ENCODE measurements around the gene ZNF296.

Gene ZNF296

DNA sequence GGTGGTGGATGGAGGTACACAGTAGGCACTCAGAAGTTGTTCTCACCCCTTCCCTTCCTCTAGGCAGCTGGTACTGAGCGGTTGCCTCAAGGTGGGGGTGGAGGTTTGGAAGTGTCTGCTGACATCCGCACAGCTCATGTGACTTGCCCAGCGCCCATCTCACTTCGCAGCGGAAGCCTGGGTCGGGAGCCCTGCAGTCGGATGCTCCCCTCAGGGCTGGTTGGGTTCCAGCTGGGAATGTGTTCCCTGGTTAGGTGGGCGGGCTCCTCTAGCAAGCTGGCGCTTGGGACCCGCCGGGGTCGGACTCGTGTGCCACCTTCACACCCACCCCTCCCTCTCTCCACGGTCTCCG, 26.9 kb upstream of the ZNF296 start:
- H2AFZ ChIP-seq (ENCODE audit: low read length, unreplicated experiment), result no peak overlapping the region
- H3K4me3 ChIP-seq (ENCODE audit: low read depth, low read length), result no peak overlapping the region
- H3K27me3 ChIP-seq (ENCODE audit: insufficient read depth, low read length), result no peaks in the 10 kb centered on the region
- peaks cover 52% of the 10 kb centered on the region for H3K79me2 ChIP-seq (ENCODE audit: control insufficient read depth, insufficient read depth, low read length, unreplicated experiment)
- H3K27ac ChIP-seq (ENCODE audit: low read depth, low read length), result no peak overlapping the region
- H3K36me3 ChIP-seq (ENCODE audit: insufficient read depth, low read length), result no peaks in the 10 kb centered on the region
- peaks cover 12% of the 10 kb centered on the region for H3K4me1 ChIP-seq (ENCODE audit: control insufficient read depth, insufficient read depth, low read length, unreplicated experiment)

DNA sequence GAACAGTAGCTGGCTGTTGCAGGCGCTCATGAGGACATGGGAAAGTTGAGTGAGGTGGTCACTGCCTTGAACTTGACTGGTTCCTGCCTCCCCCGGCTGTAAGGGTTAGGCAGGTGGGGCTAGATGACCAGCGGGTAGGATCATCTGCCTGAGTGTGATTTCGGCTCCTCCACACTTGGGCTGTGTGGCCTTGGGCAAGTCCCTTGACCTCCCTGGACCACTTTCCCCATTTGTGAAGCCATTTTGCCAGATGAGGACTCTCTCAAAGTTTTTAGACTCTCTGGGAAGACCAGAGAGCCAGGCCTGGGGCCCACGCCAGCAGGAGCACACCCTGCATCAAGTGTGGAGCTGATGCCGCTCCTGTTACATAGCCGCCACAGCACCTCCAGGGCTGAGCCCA, 26.2 kb upstream of the ZNF296 start:
- H2AFZ ChIP-seq (ENCODE audit: low read length, unreplicated experiment), result no peak overlapping the region
- peaks cover 19% of the 10 kb centered on the region for H3K4me1 ChIP-seq (ENCODE audit: control insufficient read depth, insufficient read depth, low read length, unreplicated experiment)
- H3K27ac ChIP-seq (ENCODE audit: low read depth, low read length), result no peak overlapping the region
- peaks cover 52% of the 10 kb centered on the region for H3K79me2 ChIP-seq (ENCODE audit: control insufficient read depth, insufficient read depth, low read length, unreplicated experiment)
- H3K4me3 ChIP-seq (ENCODE audit: low read depth, low read length), result no peak overlapping the region
- no peaks in the 10 kb centered on the region for H3K27me3 ChIP-seq (ENCODE audit: insufficient read depth, low read length)
- H3K36me3 ChIP-seq (ENCODE audit: insufficient read depth, low read length), result no peaks in the 10 kb centered on the region

DNA sequence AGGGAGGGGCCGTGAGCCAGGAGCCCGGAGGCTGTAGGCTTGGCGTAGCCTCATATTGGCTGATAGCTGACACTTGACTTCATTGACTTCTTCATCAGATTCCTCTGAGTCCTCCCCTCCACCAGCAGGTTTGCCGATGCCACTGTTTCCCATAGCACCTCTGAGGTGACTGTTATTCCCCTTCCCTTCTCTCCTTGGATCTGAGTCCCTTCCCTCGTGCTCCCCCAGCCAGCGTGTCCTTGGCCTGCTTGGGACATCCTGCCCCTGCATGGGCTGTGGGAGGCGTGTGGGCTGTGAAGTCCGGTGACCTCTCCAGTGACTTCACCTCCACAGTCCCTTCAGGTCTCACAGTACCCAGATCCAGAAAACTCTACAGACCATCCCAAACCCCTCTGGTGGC, 25.5 kb upstream of the ZNF296 start:
- Histone ChIP-seq H3K79me2 (ENCODE audit: control insufficient read depth, insufficient read depth, low read length, unreplicated experiment) (peaks cover 59% of the 10 kb centered on the region), H3K27me3 (ENCODE audit: insufficient read depth, low read length) (no peaks in the 10 kb centered on the region)

DNA sequence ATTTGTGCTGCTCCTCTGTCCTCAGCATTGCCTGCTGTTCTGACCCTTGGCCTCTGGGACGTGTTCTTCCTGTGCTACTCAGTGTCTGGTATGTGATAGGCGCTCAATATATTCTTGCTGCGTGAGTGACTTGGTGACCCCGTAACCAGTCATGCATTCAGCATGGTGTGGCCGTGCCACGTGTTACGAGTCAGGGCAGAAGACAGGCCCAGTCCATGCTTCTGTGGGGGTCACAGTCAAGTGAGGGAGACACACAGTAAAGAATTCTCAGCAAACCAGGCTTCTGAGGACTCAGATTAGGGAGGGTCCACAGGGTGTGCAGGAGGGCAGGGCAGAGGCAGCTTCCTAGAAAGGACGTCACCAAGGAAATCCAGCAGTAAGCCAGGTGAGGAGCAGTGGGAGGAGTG, 24.6 kb upstream of the ZNF296 start:
- Histone ChIP-seq H2AFZ (ENCODE audit: low read length, unreplicated experiment) (no peak overlapping the region), H3K4me3 (ENCODE audit: low read depth, low read length) (no peak overlapping the region), H3K79me2 (ENCODE audit: control insufficient read depth, insufficient read depth, low read length, unreplicated experiment) (peaks cover 69% of the 10 kb centered on the region), H3K27me3 (ENCODE audit: insufficient read depth, low read length) (no peaks in the 10 kb centered on the region), H3K36me3 (ENCODE audit: insufficient read depth, low read length) (no peaks in the 10 kb centered on the region), H3K4me1 (ENCODE audit: control insufficient read depth, insufficient read depth, low read length, unreplicated experiment) (peaks cover 22% of the 10 kb centered on the region), H3K27ac (ENCODE audit: low read depth, low read length) (no peak overlapping the region)

More for the DNA sequence above, 25.5 kb upstream of the ZNF296 start:
- H3K27ac ChIP-seq (ENCODE audit: low read depth, low read length), result no peak overlapping the region
- H3K4me1 ChIP-seq (ENCODE audit: control insufficient read depth, insufficient read depth, low read length, unreplicated experiment), result peaks cover 20% of the 10 kb centered on the region
- no peak overlapping the region for H2AFZ ChIP-seq (ENCODE audit: low read length, unreplicated experiment)
- no peaks in the 10 kb centered on the region for H3K36me3 ChIP-seq (ENCODE audit: insufficient read depth, low read length)
- H3K4me3 ChIP-seq (ENCODE audit: low read depth, low read length), result no peak overlapping the region

DNA sequence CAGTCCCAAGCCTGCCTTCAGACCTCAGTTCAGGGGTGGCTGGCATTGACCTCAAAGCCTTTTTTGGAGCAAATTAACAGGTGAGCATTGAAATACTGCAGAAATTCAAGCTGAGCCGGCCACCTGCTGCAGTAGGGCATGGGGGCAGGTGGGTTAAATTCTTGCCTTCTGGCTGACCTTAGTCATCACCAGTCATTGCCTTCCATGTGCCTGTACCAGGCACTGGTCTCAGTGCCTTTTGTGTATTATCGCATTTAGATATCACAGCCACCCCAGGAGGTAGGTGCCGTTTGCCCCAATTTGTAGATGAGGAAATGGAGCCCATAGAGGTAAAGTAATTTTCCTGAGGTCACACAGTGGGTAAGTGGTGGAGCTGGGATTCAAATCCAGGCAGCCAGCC, 23.9 kb upstream of the ZNF296 start:
- peaks cover 24% of the 10 kb centered on the region for H3K4me1 ChIP-seq (ENCODE audit: control insufficient read depth, insufficient read depth, low read length, unreplicated experiment)
- peaks cover 74% of the 10 kb centered on the region for H3K79me2 ChIP-seq (ENCODE audit: control insufficient read depth, insufficient read depth, low read length, unreplicated experiment)
- no peak overlapping the region for H2AFZ ChIP-seq (ENCODE audit: low read length, unreplicated experiment)
- no peaks in the 10 kb centered on the region for H3K27me3 ChIP-seq (ENCODE audit: insufficient read depth, low read length)
- no peak overlapping the region for H3K4me3 ChIP-seq (ENCODE audit: low read depth, low read length)
- H3K27ac ChIP-seq (ENCODE audit: low read depth, low read length), result no peak overlapping the region
- no peaks in the 10 kb centered on the region for H3K36me3 ChIP-seq (ENCODE audit: insufficient read depth, low read length)

DNA sequence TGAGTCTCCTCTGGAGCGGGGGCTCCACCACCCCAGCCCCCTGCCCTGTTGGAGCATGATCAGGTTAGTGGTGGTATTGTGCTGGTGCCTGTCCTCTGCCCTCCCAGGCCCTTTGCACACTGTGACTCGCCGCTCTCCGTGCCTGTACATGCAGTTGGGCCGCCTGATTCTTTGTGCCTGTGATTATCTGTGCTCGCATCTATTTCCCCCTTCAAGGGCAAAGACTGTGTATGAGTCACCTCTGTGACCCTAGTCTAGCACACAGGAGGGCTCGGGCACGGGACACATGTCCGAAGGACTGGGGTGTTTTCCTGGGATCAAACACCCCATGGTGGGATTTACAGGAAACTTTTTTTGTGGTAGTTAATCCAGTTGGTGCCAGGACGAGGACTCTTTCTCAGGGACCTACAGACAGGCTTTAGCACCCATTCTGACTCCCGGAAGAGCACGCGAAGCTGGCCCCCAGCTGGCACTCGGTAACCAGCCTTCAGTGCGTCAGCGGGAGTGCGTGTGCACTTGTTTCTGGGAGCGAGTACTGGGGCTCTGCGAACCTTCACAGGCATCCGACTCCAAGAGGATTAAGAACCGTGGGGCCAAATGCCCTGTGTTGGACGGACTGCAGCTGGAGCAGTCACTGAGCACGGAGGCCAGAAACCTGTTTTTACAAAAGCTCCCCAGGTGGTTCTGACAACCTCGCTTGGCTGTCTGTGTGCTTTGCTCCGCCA, 23.4 kb upstream of the ZNF296 start:
- Histone ChIP-seq H3K27me3 (ENCODE audit: insufficient read depth, low read length) (no peaks in the 10 kb centered on the region), H3K4me1 (ENCODE audit: control insufficient read depth, insufficient read depth, low read length, unreplicated experiment) (peaks cover 27% of the 10 kb centered on the region), H3K4me3 (ENCODE audit: low read depth, low read length) (no peak overlapping the region), H3K27ac (ENCODE audit: low read depth, low read length) (no peak overlapping the region), H3K79me2 (ENCODE audit: control insufficient read depth, insufficient read depth, low read length, unreplicated experiment) (peaks cover 80% of the 10 kb centered on the region), H3K36me3 (ENCODE audit: insufficient read depth, low read length) (no peaks in the 10 kb centered on the region), H2AFZ (ENCODE audit: low read length, unreplicated experiment) (no peak overlapping the region)

DNA sequence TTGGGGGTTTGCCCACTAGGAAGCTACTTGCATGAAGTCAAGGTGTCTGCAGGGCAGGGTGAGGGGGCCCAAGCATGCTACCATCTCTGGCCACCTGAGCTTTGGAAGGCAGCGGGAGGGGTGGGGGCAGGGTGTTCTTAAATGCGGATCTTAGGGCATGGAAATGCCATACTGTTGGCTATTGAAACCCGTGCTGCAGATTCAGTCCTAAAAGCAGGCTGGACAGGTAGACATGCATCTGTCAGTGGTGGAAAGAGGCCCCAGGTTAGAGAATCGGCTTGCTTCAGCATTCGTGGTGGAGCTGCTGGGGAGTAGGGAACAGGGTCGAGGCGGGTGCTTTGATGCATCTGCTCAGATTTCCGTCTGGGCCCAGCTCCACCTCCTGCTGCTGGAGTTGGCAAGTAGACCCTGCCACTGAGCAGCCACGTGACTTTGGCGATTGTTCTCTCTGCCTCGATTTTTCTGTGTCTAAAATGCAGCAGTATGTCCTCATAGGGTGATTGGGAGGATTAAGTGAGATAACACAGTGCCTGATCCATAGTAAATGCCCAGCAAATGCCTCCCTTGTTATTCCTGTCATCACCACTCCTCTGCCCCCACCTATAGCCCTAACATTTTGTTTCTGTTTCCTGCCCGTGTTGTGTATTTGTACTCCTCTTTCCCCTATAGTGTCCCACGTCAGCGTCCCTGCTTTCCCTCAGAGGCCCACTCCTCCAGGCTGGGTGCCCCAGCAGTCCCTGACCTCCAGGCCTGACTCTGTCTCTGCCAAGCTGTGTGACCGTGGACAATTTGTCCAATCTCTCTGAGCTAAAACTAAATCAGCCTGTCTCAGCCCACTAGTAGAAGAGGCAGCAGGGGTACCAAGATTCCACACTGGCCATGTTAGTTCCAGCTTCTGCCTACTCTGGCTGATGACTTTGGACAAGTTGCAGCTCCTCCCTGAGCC, 22.5 kb upstream of the ZNF296 start:
- Histone ChIP-seq H3K27ac (ENCODE audit: low read depth, low read length) (no peak overlapping the region), H3K4me3 (ENCODE audit: low read depth, low read length) (peak overlapping the region; percentile 58), H3K79me2 (ENCODE audit: control insufficient read depth, insufficient read depth, low read length, unreplicated experiment) (peaks cover 88% of the 10 kb centered on the region), H3K27me3 (ENCODE audit: insufficient read depth, low read length) (no peaks in the 10 kb centered on the region), H3K36me3 (ENCODE audit: insufficient read depth, low read length) (no peaks in the 10 kb centered on the region), H2AFZ (ENCODE audit: low read length, unreplicated experiment) (no peak overlapping the region), H3K4me1 (ENCODE audit: control insufficient read depth, insufficient read depth, low read length, unreplicated experiment) (peaks cover 27% of the 10 kb centered on the region)

DNA sequence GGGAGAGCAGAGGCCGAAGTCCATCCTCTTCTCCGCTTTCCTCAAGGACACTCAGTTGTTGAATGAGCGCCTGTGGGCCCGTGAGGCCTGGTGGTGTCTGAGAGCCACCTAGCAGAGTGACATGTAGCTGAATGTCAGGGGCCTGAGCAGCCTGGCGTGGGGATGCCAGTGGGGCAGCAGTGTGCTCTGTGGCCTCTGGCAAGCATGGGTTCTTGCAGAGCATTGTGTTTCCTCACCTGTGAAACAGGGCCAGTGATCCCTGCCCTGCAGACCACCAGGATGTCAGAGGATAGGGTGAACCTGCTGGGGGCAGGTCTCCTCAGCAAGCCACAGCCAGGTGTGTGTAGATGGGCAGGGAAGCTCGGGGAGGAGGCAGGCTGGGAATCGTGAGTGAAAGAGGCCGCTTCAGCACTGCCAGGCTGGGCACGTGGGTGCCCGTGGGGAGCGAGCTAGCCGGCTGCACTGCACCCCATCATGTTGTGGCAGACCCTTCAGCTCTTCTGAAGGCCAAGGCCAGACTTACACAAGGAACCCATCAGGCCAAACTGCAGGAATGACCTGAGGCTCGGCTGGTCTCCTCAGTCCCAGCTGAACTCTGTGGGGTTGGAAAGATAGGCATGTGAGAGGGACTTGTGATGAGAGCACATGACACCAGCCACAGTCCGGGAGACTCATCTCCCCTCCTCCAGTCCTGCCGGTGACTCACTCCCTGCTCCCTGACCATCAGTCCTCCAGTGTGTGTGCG, 21.7 kb upstream of the ZNF296 start:
- Histone ChIP-seq H2AFZ (ENCODE audit: low read length, unreplicated experiment) (no peak overlapping the region), H3K79me2 (ENCODE audit: control insufficient read depth, insufficient read depth, low read length, unreplicated experiment) (peaks cover 92% of the 10 kb centered on the region), H3K4me3 (ENCODE audit: low read depth, low read length) (no peak overlapping the region), H3K27ac (ENCODE audit: low read depth, low read length) (peak overlapping the region; percentile 72), H3K27me3 (ENCODE audit: insufficient read depth, low read length) (no peaks in the 10 kb centered on the region), H3K36me3 (ENCODE audit: insufficient read depth, low read length) (no peaks in the 10 kb centered on the region), H3K4me1 (ENCODE audit: control insufficient read depth, insufficient read depth, low read length, unreplicated experiment) (peaks cover 27% of the 10 kb centered on the region)

DNA sequence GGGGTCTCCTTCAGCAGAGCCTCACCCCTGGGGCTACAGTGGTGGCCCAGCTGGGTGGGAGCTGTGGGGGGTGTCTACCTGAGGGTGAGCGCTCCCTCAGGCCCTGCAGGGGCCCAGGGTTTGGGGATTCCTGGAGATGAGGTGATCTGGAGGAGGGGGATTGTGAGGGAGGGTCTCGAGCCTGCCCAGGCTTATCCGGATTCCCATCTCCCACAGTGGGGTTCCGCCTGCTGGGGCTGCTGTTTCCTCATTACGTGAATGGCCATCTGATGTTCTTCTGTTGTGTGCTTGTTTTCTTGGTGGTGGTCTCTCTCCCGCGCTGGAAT, 21.1 kb upstream of the ZNF296 start:
- Histone ChIP-seq H3K4me1 (ENCODE audit: control insufficient read depth, insufficient read depth, low read length, unreplicated experiment) (peaks cover 27% of the 10 kb centered on the region), H3K79me2 (ENCODE audit: control insufficient read depth, insufficient read depth, low read length, unreplicated experiment) (peaks cover 87% of the 10 kb centered on the region), H3K27me3 (ENCODE audit: insufficient read depth, low read length) (no peaks in the 10 kb centered on the region), H2AFZ (ENCODE audit: low read length, unreplicated experiment) (no peak overlapping the region), H3K36me3 (ENCODE audit: insufficient read depth, low read length) (no peaks in the 10 kb centered on the region), H3K4me3 (ENCODE audit: low read depth, low read length) (no peak overlapping the region), H3K27ac (ENCODE audit: low read depth, low read length) (0 out of 2 replicates have a peak overlapping the region, but pooled peaks have one; percentile 72)

DNA sequence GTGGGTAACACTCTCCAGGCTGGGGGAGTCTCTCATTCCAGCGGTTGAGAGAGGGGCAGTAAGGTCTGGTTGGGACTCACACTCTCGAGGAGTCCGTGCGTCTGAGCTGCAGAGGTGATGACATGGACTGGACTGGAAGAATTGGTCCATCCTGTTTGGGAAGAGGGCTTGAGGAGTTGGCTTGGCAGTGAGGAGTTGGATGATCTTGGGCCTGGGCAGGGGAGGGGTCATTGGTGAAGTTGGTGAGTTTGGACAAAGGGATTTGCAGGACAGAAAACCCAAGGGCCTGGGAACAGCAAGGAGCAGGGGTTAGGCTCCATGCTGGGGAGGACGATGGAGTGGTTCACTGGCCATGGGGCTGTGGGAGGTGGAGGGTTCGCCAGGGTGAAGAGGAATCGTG, 20.4 kb upstream of the ZNF296 start:
- Histone ChIP-seq H2AFZ (ENCODE audit: low read length, unreplicated experiment) (no peak overlapping the region), H3K27me3 (ENCODE audit: insufficient read depth, low read length) (no peaks in the 10 kb centered on the region)

More for the DNA sequence above, 20.4 kb upstream of the ZNF296 start:
- H3K4me3 ChIP-seq (ENCODE audit: low read depth, low read length), result no peak overlapping the region
- peaks cover 82% of the 10 kb centered on the region for H3K79me2 ChIP-seq (ENCODE audit: control insufficient read depth, insufficient read depth, low read length, unreplicated experiment)
- H3K36me3 ChIP-seq (ENCODE audit: insufficient read depth, low read length), result no peaks in the 10 kb centered on the region
- H3K27ac ChIP-seq (ENCODE audit: low read depth, low read length), result no peak overlapping the region
- peaks cover 27% of the 10 kb centered on the region for H3K4me1 ChIP-seq (ENCODE audit: control insufficient read depth, insufficient read depth, low read length, unreplicated experiment)
